K562 (cell line): Measurements from ENCODE around the gene RDH5. TPM values are rescaled to one million over a fixed set of nuclear protein-coding genes. Genes with fewer than 3 reads are reported as not detected.

ENCODE experiments used
- BRCA1 ChIP-seq, 2 experiments: fragments of 450-650 bp in 1 of 2; sonication (generic) in 1 of 2; formaldehyde crosslinking in 1 of 2; IDR thresholded peaks; 2 replicates each; pipeline versions ENCODE4 v1.5.0 to v1.6.1; 2017 to 2020; ENCODE audit warnings: mild to moderate bottlenecking in 1 of 2, missing genetic modification reagents in 1 of 2
- NCOA1 ChIP-seq: fragments of 450-650 bp; IDR thresholded peaks from 2 replicates; pipeline ENCODE4 v1.6.1; 2016; ENCODE audit warnings: low read depth
- NCOR1 ChIP-seq: fragments of 450-650 bp; IDR thresholded peaks from 2 replicates; pipeline ENCODE4 v1.6.1; 2016; ENCODE audit warnings: mild to moderate bottlenecking, moderate library complexity
- NUFIP1 ChIP-seq: fragments of 450-650 bp; IDR thresholded peaks from 2 replicates; pipeline ENCODE4 v1.6.1; 2018; ENCODE audit not compliant: partially characterized antibody
- ZNF764 ChIP-seq: fragments of 250-450 bp; sonication (Bioruptor Pico); IDR thresholded peaks from 2 replicates; pipeline ENCODE4 v1.4.0; 2020; ENCODE audit warnings: low read depth, mild to moderate bottlenecking, moderate library complexity
- polyA plus RNA-seq, 8 experiments: library from polyadenylated mRNA; depleted of rRNA in 4 of 8; stranded (reverse) in 5 of 8; unstranded in 3 of 8; fragments of >200 nt; fragmentation: Nextera tagmentation in 2 of 8; fragmentation: Illumina TruSeq in 1 of 8; extraction: Ambion mirVana in 2 of 8; extraction: Trizol in 1 of 8; gene quantifications; 2 replicates each; pipeline versions ENCODE4 v1.2.1 to v1.2.3, GENCODE V29; 2011 to 2014; ENCODE audit warnings: inconsistent platforms in 1 of 8, missing spikeins in 1 of 8
- total RNA-seq, 7 experiments: library from RNA; depleted of rRNA in 6 of 7; stranded (reverse); fragments of >200 nt in 6 of 7; fragmentation: Illumina TruSeq in 2 of 7; extraction: Trizol in 2 of 7; gene quantifications; 2 replicates each; pipeline versions ENCODE4 v1.2.1 to v1.2.3, GENCODE V29; 2011 to 2021; ENCODE audit warnings: low replicate concordance in 1 of 7
- TF ChIP-seq, protein P1 (sequence below): fragments of 200-600 bp; sonication (generic); IDR thresholded peaks from one replicate; pipeline ENCODE4 v1.6.1; 2012; ENCODE audit warnings: mild to moderate bottlenecking, low read depth, low read length, inconsistent platforms
- TF ChIP-seq, protein P2 (sequence below): fragments of 250-450 bp; sonication (Bioruptor Pico); IDR thresholded peaks from 2 replicates; pipeline ENCODE4 v1.5.0; 2020; ENCODE audit warnings: mild to moderate bottlenecking
- TF ChIP-seq, protein P3 (sequence below): fragments of 450-650 bp; conservative IDR thresholded peaks from 2 replicates; pipeline ENCODE4 v1.6.1; 2016; ENCODE audit warnings: missing genetic modification characterization, low read depth, mild to moderate bottlenecking, missing compliant biosample characterization, moderate library complexity
- TF ChIP-seq, protein P4 (sequence below): fragments of 150-350 bp; conservative IDR thresholded peaks from 2 replicates; pipeline ENCODE4 v1.6.1; 2014; ENCODE audit warnings: low read length

The RDH5 gene
- total and polyA plus RNA-seq, 9 of the 15 experiments (the other 6 are each of a cell fraction or from before 2014, with no cell fraction given), result 0.28 to 2.0 (median 1.1) TPM; not detected in 1

DNA sequence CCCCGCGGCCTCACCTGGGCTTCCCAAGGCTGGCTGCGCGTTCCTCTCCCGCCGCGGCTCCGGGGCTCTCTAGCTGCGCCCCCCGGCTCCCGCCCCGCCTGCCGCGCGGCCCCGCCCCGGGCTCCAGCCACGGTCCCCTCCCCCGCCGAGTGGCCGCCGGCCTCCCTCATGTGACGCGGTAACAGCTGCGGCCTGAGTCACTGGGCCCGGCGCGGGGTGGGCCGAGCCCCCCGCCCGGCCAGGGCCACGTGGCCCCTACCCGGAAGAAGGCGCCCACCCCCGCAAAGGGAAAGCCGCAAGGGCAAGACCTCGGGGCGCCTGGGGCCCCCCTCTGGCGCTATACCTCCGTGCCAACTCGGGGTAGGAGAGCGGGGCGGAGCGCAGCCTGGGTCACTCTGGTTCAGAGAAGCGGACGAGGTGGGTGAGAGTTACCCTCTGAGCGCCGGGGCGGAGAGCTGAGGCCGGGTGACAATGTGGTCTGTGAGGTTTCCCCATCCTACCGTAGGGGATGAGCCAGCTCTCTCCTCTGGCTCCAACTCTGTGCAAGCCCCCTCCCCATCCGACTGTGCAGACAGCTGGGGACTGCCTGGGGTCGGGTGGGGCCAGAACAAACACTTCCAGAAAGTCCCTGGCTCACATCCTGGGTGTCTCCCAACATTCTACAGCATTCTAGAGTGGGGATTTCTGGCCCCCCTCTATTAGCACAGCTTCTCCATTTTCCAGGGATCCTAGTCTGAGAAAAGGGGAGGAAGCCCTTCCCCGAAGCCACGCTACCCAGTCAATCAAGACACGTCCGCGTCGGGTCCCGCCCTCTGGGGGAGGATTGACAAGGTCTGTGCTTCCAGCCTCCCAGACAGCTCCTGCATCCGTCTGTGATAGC lies 9.0 kb downstream of the RDH5 start, which contains the start of gene CD63 (continued):
- TF ChIP-seq, protein P1, sequence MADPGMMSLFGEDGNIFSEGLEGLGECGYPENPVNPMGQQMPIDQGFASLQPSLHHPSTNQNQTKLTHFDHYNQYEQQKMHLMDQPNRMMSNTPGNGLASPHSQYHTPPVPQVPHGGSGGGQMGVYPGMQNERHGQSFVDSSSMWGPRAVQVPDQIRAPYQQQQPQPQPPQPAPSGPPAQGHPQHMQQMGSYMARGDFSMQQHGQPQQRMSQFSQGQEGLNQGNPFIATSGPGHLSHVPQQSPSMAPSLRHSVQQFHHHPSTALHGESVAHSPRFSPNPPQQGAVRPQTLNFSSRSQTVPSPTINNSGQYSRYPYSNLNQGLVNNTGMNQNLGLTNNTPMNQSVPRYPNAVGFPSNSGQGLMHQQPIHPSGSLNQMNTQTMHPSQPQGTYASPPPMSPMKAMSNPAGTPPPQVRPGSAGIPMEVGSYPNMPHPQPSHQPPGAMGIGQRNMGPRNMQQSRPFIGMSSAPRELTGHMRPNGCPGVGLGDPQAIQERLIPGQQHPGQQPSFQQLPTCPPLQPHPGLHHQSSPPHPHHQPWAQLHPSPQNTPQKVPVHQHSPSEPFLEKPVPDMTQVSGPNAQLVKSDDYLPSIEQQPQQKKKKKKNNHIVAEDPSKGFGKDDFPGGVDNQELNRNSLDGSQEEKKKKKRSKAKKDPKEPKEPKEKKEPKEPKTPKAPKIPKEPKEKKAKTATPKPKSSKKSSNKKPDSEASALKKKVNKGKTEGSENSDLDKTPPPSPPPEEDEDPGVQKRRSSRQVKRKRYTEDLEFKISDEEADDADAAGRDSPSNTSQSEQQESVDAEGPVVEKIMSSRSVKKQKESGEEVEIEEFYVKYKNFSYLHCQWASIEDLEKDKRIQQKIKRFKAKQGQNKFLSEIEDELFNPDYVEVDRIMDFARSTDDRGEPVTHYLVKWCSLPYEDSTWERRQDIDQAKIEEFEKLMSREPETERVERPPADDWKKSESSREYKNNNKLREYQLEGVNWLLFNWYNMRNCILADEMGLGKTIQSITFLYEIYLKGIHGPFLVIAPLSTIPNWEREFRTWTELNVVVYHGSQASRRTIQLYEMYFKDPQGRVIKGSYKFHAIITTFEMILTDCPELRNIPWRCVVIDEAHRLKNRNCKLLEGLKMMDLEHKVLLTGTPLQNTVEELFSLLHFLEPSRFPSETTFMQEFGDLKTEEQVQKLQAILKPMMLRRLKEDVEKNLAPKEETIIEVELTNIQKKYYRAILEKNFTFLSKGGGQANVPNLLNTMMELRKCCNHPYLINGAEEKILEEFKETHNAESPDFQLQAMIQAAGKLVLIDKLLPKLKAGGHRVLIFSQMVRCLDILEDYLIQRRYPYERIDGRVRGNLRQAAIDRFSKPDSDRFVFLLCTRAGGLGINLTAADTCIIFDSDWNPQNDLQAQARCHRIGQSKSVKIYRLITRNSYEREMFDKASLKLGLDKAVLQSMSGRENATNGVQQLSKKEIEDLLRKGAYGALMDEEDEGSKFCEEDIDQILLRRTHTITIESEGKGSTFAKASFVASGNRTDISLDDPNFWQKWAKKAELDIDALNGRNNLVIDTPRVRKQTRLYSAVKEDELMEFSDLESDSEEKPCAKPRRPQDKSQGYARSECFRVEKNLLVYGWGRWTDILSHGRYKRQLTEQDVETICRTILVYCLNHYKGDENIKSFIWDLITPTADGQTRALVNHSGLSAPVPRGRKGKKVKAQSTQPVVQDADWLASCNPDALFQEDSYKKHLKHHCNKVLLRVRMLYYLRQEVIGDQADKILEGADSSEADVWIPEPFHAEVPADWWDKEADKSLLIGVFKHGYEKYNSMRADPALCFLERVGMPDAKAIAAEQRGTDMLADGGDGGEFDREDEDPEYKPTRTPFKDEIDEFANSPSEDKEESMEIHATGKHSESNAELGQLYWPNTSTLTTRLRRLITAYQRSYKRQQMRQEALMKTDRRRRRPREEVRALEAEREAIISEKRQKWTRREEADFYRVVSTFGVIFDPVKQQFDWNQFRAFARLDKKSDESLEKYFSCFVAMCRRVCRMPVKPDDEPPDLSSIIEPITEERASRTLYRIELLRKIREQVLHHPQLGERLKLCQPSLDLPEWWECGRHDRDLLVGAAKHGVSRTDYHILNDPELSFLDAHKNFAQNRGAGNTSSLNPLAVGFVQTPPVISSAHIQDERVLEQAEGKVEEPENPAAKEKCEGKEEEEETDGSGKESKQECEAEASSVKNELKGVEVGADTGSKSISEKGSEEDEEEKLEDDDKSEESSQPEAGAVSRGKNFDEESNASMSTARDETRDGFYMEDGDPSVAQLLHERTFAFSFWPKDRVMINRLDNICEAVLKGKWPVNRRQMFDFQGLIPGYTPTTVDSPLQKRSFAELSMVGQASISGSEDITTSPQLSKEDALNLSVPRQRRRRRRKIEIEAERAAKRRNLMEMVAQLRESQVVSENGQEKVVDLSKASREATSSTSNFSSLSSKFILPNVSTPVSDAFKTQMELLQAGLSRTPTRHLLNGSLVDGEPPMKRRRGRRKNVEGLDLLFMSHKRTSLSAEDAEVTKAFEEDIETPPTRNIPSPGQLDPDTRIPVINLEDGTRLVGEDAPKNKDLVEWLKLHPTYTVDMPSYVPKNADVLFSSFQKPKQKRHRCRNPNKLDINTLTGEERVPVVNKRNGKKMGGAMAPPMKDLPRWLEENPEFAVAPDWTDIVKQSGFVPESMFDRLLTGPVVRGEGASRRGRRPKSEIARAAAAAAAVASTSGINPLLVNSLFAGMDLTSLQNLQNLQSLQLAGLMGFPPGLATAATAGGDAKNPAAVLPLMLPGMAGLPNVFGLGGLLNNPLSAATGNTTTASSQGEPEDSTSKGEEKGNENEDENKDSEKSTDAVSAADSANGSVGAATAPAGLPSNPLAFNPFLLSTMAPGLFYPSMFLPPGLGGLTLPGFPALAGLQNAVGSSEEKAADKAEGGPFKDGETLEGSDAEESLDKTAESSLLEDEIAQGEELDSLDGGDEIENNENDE, result no peak
- TF ChIP-seq NCOA1, result no peak; the same call in 1 of the 2 replicates
- TF ChIP-seq, protein P2, sequence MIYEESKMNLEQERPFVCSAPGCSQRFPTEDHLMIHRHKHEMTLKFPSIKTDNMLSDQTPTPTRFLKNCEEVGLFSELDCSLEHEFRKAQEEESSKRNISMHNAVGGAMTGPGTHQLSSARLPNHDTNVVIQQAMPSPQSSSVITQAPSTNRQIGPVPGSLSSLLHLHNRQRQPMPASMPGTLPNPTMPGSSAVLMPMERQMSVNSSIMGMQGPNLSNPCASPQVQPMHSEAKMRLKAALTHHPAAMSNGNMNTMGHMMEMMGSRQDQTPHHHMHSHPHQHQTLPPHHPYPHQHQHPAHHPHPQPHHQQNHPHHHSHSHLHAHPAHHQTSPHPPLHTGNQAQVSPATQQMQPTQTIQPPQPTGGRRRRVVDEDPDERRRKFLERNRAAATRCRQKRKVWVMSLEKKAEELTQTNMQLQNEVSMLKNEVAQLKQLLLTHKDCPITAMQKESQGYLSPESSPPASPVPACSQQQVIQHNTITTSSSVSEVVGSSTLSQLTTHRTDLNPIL (CRISPR knock-in tag), result no peak
- TF ChIP-seq, protein P3, sequence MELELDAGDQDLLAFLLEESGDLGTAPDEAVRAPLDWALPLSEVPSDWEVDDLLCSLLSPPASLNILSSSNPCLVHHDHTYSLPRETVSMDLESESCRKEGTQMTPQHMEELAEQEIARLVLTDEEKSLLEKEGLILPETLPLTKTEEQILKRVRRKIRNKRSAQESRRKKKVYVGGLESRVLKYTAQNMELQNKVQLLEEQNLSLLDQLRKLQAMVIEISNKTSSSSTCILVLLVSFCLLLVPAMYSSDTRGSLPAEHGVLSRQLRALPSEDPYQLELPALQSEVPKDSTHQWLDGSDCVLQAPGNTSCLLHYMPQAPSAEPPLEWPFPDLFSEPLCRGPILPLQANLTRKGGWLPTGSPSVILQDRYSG, result 0 out of 2 replicates have a peak, but pooled peaks have one; percentile 41
- TF ChIP-seq ZNF764 (CRISPR knock-in tag), result no peak
- TF ChIP-seq NUFIP1, result no peak
- TF ChIP-seq NCOR1, result peak; percentile 70
- no peak for TF ChIP-seq BRCA1 (IDR thresholded peaks at IDR 0.05)
- TF ChIP-seq BRCA1 (CRISPR knock-in tag; IDR thresholded peaks at IDR 0.05), result no peak
- TF ChIP-seq, protein P4, sequence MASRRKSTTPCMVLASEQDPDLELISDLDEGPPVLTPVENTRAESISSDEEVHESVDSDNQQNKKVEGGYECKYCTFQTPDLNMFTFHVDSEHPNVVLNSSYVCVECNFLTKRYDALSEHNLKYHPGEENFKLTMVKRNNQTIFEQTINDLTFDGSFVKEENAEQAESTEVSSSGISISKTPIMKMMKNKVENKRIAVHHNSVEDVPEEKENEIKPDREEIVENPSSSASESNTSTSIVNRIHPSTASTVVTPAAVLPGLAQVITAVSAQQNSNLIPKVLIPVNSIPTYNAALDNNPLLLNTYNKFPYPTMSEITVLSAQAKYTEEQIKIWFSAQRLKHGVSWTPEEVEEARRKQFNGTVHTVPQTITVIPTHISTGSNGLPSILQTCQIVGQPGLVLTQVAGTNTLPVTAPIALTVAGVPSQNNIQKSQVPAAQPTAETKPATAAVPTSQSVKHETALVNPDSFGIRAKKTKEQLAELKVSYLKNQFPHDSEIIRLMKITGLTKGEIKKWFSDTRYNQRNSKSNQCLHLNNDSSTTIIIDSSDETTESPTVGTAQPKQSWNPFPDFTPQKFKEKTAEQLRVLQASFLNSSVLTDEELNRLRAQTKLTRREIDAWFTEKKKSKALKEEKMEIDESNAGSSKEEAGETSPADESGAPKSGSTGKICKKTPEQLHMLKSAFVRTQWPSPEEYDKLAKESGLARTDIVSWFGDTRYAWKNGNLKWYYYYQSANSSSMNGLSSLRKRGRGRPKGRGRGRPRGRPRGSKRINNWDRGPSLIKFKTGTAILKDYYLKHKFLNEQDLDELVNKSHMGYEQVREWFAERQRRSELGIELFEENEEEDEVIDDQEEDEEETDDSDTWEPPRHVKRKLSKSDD, result no peak
